Measurements from ENCODE around the gene C1QTNF2. TPM values are rescaled to one million over a fixed set of nuclear protein-coding genes. Genes with fewer than 3 reads are reported as not detected.

The C1QTNF2 gene
- total RNA-seq, 1 donor from 2014 or later = 0.62 TPM

DNA sequence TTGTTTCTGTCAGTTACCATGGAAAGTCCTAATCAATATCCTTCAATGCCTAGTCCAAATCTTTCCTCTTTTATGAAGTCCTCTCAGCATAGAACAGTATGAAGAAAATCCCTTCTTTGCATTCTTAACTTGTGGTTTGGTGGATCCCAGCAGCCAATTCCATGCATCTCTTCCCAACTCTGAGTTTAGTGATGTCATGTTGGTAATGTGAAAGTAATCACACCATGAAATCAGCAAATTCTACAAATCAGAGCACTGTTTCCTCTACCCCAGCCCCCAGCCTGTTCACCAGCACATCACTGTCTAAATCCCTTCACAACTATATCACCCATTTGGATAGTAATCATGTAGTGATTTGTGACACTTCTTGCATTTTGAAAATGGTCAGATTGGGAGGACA, 4.7 kb upstream of the C1QTNF2 start:
- TF ChIP-seq, protein P1, sequence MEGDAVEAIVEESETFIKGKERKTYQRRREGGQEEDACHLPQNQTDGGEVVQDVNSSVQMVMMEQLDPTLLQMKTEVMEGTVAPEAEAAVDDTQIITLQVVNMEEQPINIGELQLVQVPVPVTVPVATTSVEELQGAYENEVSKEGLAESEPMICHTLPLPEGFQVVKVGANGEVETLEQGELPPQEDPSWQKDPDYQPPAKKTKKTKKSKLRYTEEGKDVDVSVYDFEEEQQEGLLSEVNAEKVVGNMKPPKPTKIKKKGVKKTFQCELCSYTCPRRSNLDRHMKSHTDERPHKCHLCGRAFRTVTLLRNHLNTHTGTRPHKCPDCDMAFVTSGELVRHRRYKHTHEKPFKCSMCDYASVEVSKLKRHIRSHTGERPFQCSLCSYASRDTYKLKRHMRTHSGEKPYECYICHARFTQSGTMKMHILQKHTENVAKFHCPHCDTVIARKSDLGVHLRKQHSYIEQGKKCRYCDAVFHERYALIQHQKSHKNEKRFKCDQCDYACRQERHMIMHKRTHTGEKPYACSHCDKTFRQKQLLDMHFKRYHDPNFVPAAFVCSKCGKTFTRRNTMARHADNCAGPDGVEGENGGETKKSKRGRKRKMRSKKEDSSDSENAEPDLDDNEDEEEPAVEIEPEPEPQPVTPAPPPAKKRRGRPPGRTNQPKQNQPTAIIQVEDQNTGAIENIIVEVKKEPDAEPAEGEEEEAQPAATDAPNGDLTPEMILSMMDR (IDR thresholded peaks at IDR 0.05) = no peak

GRCh38 chr5:160371294-160371693, 868 bp upstream of the C1QTNF2 start:
- DNase-seq (ENCODE audit: low spot score) = no peak
- H3K27me3 Mint-ChIP-seq (ENCODE audit: low read depth) = peaks cover 39% of the 10 kb centered on the region
- no peak overlapping the region for H3K27ac Mint-ChIP-seq (ENCODE audit: unreplicated experiment)
- TF ChIP-seq, protein P1 (IDR thresholded peaks at IDR 0.05) = no peak
- peaks cover 10% of the 10 kb centered on the region for H3K36me3 Mint-ChIP-seq (ENCODE audit: low read depth)
- H3K9me3 Mint-ChIP-seq (ENCODE audit: low read depth) = peaks cover 9% of the 10 kb centered on the region
- peaks cover 10% of the 10 kb centered on the region for H3K4me1 Mint-ChIP-seq (ENCODE audit: low read depth)
- no peak overlapping the region for H3K4me3 Mint-ChIP-seq (ENCODE audit: unreplicated experiment)

More for the DNA sequence above, 4.7 kb upstream of the C1QTNF2 start:
- no peak for DNase-seq (ENCODE audit: low spot score)
- peaks cover 9% of the 10 kb centered on the region for H3K4me1 Mint-ChIP-seq (ENCODE audit: low read depth)
- H3K4me3 Mint-ChIP-seq (ENCODE audit: unreplicated experiment) = no peak overlapping the region
- H3K36me3 Mint-ChIP-seq (ENCODE audit: low read depth) = no peaks in the 10 kb centered on the region
- peaks cover 33% of the 10 kb centered on the region for H3K27me3 Mint-ChIP-seq (ENCODE audit: low read depth)
- no peaks in the 10 kb centered on the region for H3K9me3 Mint-ChIP-seq (ENCODE audit: low read depth)
- no peak overlapping the region for H3K27ac Mint-ChIP-seq (ENCODE audit: unreplicated experiment)

DNA sequence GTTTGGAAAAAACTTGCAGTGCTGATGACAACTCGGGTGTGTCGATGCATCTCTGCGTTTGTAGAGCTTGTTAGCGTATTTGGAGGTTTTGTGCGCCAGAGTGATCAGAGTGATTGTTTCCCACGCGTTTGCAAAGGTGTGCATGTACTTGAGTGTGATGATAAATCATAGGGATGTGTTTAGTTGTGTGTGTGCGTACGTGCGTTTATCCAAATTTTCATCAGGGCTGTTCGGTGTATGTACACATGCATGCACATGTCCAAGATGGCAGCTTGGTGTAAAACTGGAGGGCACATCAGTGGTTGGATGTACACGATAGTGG, 248 bp upstream of the C1QTNF2 start:
- H3K27me3 Mint-ChIP-seq (ENCODE audit: low read depth) = peaks cover 37% of the 10 kb centered on the region
- no peak for DNase-seq (ENCODE audit: low spot score)
- H3K9me3 Mint-ChIP-seq (ENCODE audit: low read depth) = peaks cover 9% of the 10 kb centered on the region
- TF ChIP-seq, protein P1 (IDR thresholded peaks at IDR 0.05) = no peak
- peak overlapping the region; percentile 69 for H3K4me3 Mint-ChIP-seq (ENCODE audit: unreplicated experiment)
- no peak overlapping the region for H3K27ac Mint-ChIP-seq (ENCODE audit: unreplicated experiment)
- H3K36me3 Mint-ChIP-seq (ENCODE audit: low read depth) = peaks cover 10% of the 10 kb centered on the region
- peaks cover 10% of the 10 kb centered on the region for H3K4me1 Mint-ChIP-seq (ENCODE audit: low read depth)

- Mint-ChIP-seq H3K9me3 (ENCODE audit: low read depth) (peaks cover 9% of the 10 kb centered on the region), H3K27me3 (ENCODE audit: low read depth) (peaks cover 19% of the 10 kb centered on the region), H3K4me1 (ENCODE audit: low read depth) (peaks cover 19% of the 10 kb centered on the region), H3K36me3 (ENCODE audit: low read depth) (peaks cover 10% of the 10 kb centered on the region), H3K27ac (ENCODE audit: unreplicated experiment) (no peak overlapping the region), H3K4me3 (ENCODE audit: unreplicated experiment) (no peak overlapping the region)
- no peak for DNase-seq (ENCODE audit: low spot score)
- TF ChIP-seq, protein P1 (IDR thresholded peaks at IDR 0.05) = no peak
Observed at GRCh38 chr5:160367885-160368284, 2.5 kb downstream of the C1QTNF2 start.

GRCh38 chr5:160367261-160367660, 3.2 kb downstream of the C1QTNF2 start:
- Mint-ChIP-seq H3K27ac (ENCODE audit: unreplicated experiment) (no peak overlapping the region), H3K27me3 (ENCODE audit: low read depth) (peaks cover 14% of the 10 kb centered on the region), H3K36me3 (ENCODE audit: low read depth) (peaks cover 10% of the 10 kb centered on the region), H3K4me3 (ENCODE audit: unreplicated experiment) (no peak overlapping the region), H3K4me1 (ENCODE audit: low read depth) (peaks cover 20% of the 10 kb centered on the region), H3K9me3 (ENCODE audit: low read depth) (peaks cover 9% of the 10 kb centered on the region)
- DNase-seq (ENCODE audit: low spot score) = no peak
- TF ChIP-seq, protein P1 (IDR thresholded peaks at IDR 0.05) = no peak
